NK-92 (cell line): ENCODE data around the gene IGSF21.

Experiments used
- DNase-seq: peaks from one replicate; lab custom pipeline; 2025; ENCODE audit not compliant: unreplicated experiment; lab: John Stamatoyannopoulos, UW

IGSF21 gene

DNA sequence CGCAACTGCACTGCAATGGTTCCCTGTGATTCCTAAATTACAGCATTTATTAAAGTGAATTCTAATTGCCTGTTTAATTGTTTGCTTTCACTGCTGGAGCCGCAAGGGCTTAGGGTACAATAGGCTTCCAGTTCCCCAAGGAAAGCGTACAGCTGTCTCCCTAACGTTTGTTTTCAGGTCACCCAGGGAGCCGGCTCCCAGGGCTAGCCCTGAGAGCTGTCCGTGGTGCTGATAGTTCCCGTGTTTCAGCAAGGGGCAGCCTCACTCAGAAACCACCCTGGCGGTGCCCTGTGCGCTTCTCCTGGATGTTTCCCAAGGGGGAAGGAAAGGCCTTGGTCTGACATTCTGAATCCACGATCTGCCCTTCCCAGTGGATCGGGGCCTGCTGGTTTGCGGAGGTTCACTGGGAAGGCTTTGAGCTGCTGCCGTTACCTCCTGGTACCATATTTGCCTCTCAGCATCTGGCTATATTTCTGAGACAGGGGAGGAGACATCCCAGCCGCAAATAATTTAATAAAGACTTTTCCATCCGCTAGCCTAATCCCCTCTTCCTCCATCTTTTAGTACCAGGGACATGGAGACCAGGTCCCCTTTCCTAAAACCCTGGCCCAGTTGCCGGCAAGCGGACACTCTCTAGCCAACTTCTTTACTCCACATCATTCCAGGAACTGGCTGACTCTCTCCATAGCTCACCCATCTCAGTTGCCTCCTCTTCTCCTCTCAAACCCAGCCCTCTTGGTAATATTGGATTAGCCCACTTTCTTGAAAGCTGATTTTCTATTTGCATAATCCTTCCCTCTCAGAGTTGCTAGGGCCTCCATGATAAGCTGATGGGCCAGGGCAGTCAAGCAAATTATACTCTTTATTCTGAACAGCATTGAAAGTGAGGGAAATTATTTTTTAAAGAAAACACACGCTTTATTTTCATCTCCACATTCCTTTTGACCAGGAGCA, 149.0 kb downstream of the IGSF21 start:
- no peak for DNase-seq

DNA sequence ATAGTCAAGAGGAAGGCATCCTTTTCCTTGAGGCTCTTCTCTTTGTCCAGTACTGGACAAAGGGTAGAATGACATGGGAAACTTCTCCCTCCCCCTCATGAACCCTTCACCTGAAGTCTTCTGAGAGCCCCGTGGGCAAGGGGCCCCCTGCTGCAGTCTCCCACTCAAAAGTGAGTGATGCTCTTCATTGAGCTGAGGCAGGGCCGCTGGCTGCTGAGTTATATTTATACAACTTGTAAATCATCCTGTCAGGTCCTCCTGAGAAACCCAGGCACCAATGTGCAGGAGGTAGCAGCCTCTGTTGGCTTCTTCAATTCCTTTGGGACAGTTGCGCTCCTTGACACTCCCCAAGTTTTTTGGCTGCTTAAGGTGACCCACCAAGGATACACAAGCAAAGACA, 150.2 kb downstream of the IGSF21 start:
- DNase-seq = no peak

DNA sequence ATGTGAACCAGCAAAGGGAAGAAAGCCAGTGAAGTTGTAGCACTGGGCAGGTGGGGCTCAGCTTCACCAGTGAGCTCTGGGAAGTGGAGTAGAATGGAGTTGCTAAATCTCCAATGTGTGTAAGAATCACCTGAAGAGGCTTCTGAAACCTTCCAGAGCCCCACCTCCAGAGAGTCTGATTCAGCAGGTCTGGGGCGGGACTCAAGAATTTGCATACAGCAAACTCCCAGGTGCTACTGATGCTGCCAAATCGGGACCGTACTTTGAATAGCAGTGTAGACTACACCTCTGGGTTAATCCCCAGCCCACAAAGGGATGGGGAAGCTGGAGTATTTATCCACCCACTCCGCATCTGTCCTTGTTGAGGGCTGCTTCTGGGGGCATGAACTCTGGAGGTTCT, 154.3 kb downstream of the IGSF21 start:
- no peak for DNase-seq

DNA sequence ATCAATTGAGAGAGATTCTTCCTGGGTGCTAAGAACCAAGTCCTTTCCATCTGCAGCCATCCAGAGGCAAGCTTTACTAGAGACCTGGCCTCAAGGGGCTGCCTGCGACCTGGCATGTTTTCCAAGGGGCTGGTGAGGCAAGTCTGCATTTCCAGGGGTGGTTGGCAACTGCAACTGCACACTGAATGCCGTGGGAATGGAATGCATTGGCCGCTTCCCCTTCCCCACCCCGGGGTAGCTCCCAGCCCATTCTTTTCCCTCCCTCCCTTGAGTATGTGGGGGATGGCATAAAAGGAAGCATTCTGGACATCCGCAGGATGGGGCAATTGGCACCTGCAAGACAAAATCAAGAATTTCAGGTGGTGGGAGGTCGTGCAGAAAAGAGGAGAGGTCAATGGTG, 155.1 kb downstream of the IGSF21 start:
- no peak for DNase-seq

DNA sequence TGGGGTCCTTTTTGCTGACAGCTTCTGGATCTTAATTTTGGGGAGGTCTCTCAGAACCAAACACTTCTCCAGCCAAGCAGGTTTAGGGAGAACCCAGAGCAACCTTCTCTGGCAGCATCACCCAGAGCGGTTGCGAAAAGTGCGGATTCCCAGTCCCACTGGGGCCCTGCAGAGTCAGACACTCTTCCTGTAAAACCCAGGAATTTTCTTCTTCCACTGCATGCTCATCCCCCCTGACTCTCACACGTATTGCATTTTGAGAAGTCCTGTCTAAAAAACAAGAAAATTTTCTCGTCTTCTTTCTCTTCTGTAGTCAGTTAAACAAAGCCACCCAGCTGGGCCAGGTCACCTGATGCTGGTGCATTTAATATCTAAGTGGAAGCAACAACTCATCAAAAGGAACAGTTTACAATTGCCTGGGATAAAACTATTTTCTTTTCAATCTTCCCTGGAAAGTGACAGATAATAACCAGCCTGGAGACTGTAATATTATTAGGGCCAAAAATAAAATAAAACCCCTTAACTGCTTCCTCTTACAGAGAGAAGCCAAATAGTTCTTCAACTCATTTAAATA, 156.0 kb downstream of the IGSF21 start:
- no peak for DNase-seq

DNA sequence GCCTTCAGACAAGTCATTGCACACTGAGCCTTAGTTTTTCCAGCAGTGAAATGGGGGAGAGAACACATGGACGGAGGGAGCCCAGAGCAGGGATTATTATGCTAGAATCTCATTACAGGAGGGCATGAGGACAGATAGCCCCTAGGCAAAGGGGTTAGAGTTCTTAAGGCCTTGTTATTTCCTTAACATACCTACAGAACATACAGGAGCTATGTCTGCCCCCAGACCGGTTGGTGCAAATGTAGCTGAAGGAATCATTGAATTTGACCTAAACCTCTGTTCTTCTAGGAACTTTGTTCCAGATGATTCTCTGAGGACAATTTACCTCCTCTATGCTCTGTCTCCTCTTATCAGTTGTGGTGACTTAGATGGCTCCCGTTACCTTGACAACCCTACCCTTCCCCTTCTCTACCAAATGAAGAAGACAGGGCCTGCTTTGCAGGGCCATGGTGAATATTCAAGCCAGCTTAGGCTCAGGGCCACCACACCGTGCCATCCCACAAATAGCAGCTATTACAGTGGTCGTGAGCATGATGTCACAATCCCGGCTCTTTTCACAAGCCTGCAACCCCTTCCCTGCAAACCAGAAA, 156.9 kb downstream of the IGSF21 start:
- DNase-seq = no peak

DNA sequence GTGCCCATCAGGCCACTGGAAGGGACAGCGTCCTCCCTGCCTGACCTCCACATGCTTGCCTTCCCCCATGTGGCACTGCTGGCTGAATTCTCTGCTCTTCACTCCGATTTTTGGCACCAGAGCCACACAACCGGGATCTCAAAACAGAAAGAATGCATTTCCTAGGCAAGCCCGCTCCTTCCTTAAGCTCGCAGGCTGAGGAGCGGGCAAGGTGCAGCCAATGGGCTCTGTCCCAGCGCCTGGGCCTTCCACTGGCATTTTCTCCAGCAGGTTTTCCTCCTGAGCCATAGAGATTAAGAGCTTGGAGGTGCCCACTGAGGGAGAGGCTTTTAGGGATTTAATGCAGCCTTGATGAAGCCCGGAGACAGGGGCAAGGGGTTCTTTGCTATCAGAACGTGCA, 158.0 kb downstream of the IGSF21 start:
- DNase-seq = no peak

DNA sequence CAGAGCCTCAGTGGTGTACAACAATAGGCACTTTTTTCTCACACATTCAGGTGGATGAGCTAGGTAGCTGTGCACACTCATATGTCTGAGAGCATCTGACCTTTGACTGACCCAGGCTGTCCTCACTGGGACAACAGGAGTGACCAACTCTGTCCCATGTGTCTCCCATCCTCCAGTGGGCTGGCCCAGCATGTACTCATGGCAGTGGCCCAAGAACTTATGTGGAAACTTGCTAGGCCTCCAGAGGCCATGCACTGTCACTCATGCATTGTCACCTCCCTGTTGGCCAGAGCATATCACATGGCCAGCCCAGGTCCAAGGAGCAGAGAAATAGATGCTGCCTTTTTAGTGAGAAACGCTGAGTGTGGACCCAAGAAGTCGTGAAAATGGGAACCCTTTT, 158.8 kb downstream of the IGSF21 start:
- no peak for DNase-seq

DNA sequence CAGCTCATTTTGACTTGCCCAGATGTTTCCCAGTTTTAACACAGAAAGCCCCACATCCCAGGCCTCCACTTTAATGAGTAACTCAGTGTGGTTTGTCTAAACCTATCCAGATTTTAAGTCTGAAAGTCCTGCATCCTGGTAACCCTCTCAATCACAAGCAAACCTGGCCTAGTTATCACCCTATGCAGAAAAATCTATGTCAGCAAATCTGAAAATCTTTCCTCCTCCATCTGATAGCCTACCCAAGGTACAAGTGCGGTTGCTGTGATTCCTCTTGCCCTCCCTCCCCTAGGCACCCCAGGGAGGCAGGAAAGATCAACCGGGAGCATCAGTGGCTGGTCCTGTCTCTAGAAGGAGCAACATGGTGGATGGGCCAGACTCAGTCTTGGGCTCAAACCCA, 163.7 kb downstream of the IGSF21 start:
- no peak for DNase-seq

DNA sequence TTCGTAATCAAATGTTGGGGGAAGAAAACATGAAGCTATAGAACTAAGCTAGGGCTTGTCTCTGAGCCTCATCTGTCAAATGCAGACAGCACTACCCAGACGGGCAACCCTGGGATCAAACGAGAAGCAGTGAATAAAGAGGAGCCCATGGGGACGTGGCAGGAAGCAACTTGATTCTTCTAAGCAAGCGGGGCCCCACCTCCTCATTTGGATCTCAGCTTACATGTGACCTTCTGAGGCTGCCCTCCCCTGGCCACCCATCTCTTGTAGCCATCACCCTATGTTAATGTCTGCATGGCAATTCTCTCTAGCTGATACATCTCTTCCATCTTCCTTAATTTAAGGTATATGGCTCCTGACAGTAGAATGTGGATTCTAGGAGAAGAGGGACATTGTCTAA, 171.3 kb downstream of the IGSF21 start:
- no peak for DNase-seq

DNA sequence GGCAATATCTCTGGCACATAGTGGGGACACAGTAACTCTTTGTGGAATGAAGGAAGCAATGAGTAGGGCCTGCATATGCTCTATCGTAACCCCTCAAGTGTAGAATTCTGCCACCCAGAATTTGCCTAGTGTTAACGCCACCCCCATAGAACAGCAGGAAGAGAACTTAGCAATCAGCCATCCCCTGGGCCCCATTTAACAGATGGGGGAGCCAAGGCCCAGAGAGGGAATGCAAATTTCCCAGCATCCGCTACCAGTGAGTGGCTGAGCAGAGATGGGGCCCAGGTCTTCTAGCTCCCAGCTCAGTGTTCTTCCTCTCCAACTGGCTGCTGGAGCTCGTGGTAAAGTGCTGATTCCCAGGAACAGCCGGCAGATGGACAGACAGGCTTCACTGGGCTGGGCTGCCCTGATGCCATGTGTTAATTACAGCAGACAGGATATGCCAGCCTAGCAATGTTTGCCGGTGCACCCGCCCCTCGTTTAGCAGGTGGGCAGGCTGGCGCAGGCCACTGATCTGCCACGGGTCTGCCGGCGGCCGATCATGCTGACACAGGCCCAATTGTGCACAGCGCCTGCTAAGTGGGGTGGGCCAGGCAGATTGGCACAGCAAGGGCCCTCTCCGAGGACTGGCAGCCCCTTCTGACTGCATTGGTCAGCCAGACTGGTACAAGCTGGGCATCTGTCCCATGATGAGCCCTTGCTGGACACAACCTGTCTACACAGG, 171.9 kb downstream of the IGSF21 start:
- no peak for DNase-seq

DNA sequence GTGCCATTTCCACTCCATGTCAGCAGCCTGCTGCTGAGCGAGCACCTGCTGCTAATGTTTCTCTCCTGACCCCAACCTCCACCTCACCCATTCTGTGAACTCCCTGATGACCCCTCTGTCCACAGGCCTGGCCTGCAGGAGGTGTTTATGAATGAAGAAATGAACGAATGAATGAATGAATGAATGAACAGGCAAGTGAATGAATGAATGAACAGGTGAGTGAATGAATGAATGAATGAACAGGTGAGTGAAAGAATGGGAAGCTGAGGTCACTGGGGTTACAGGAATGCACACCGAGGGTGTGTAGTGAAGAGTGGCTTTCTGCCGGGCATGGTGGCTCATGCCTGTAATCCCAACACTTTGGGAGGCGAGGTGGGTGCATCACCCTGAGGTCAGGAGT, 173.4 kb downstream of the IGSF21 start:
- DNase-seq = no peak

DNA sequence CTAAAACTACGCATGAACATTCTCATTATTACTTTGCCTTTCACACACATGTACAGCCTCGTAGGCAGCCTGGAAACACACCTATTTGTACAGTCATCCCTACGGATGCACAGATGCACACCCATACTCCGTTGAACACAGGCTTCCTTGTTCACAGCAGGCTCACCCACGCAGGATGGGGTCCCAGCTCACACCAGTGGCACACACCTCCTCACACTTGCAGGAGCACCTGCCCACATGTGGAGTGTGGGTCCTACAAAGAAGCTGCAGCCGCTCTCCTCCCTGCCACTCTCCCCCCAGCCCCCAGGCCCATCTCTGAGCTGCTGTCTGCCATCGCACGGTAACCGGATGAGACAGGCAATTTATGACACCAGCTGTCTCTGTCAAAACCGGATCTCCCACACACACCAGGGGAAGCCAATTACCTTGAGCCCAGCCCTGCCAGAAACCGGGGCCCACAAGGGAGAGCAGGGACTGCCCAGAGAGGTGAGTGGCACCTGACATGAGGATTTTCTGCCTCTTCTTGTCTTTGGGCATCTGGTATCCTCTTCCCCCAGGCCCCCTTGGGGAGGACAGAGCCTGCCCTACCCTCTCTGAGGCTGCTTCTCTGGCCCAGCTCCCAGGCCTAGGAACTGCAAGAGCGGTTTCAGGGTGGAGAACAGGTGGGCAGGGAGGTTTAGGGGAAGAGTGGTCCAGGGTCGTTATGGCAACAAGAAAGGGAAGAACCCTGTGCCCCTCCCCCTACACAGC, 175.4 kb downstream of the IGSF21 start:
- DNase-seq = no peak

DNA sequence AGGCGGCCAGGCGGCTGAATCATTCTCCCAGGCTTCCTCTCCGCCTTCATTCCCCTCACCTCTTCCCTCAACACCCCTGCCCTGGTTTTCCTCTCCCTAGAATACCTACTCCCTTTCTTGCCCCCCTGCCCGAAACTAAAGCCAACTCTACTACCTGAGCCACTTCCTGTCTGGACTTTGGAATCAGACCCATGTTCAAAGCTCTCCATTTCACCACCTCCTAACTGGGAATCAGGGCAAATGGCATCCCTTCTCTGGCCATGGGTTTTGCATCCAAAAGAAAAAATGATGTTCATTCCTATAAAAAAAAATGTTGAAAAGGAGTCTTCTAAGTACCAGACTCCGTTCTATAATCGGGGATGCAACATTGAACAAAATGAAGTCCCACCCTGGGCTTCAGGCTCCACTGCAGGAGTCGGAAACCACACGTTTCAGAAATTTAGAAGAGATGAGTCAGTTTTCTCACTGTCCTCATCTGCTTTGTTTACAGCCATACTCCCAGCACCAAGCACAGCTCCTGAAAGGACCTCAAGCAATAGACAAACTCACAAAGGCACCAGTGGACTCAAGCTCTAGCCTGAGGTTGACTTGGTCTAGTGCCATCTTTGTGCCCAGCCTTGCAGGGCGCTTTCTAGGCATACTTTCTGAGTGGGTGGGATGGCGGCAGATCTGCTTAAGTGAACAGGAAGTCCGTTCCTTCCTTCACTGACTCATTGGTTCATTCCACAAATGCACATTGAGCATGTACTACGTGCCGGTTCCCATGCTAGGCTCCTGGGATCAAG, 176.2 kb downstream of the IGSF21 start:
- DNase-seq = no peak

DNA sequence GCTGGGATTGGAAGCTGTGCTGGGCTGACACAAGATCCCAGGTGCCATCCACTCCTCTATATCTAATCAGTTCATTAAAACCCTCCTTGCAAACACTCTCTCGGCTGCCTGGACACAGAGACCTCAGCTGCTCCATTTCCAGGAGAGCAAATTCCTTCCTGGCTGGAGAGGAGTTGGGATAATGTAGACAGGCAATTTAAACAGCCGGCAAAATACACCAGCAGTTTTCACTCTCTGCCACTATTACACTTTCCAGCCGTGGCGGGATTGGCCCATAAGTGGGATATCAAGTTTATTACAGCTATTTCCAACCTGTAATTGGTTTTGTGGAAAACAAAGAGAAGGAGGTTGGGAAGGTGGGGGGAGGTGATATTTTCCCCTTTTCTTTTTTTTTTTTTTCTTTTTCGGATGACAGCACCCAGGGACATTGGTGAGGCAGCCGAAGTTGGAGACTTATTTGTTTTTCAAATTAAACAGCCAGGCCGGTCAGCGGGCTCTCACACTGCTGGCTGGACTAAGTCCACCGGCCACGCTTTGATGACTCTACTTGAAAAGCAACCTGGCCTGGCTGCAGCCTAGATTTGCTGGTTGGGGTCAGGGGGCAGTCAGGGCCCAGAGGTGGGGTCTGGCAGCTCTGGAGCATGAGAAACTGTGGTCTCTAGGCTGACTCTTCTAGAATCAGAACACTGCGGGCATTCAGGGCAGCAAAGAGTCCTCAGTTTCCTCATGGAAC, 177.4 kb downstream of the IGSF21 start:
- no peak for DNase-seq

DNA sequence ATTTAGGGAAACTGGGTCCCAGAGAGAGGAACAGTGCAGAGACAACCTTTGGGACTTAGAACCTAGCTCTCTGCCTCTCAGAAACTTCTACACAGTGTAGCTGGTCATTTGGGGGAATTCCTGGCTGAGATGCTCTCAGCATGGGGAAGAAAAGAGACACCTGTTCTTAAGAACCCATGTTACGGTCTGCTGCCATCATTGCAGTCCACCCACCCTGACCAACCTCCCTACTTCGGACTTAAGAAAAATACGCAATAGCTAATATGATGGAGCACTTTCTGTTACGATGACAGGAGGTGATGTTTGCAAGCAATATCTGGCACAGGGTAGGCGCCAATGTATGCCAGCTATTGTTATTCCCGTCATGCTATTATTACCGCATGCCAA, 177.9 kb downstream of the IGSF21 start:
- no peak for DNase-seq

DNA sequence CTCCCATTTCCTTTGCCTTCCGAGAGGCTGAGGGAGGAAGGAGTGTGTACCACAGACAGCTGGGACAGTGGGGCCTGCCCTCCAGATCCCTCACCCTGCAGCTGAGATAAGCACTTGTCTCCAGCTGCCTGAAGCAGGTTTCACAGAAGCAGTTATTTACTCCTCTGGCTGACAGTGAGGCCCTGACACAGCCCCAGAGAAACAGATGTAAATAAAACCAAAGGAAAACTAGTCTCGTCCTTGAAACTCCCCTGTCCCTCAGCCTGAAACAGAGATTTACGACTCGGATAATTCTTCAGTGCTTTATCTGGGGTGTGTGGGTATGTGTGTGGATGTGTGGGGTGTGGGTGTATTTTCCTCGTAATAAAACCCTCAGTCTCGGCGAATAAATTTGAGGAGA, 181.1 kb downstream of the IGSF21 start:
- no peak for DNase-seq

DNA sequence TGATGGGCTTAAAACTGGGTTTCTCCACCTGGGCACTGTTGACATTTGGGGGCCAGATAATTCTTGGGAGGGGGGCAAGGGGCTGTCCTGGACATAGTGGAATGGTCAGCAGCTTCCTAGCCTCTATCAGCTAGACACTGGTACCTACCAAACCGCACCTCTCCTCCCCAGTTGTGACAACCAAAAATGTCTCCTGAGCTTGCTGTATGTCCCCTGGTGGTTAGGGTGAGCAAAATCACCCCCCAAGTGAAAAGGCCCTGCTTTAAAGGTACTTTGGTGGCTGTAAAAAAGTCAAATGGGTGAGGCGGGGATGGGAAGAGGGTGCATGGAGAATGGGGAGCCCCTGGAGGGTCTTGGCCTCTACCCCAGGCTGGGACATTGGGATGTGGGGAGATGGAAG, 182.0 kb downstream of the IGSF21 start:
- DNase-seq = no peak

DNA sequence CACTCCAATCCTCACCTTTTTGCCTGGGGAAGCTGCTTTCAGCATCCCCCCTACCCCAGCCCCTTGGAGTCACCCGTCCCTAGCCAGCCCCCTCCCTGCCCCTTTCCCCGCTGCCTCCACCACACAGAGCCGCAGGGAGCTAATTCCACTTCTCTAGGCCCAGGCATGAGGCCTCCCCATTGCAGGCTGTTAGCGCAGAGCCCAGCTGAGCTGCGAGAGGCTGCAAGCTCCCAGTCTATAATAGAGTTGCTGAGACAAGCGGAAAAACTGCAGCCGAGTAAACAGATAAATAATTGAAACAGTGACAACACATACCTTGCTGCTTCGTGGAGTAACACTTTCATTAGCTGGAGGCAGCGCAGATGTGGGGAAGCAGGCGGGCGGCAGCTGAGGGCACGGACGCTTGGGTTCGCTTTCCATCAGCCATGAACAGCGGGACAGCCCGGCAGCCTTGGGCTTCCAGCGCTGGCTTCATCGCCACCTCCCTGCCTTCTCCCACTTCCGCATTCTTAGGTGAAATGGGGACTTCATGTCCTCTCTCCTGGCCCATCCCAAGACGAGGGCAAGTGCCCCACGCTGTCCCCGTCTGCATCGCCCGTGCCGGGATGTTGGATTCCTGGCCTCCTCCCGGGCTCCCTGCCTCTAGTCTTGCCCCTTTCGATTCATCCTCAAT, 183.3 kb downstream of the IGSF21 start:
- DNase-seq = no peak
